NOMO-1 treated with dmso at 0.1 percent for 144 hours (cell line): ENCODE results near the gene PPM1A.
"Not testable (repeated sequence)": the region's sequence is repeated elsewhere in the genome, so short reads cannot be mapped to it uniquely, and the experiment has no call there.

Experiments used
- DNase-seq: peaks from one replicate; lab custom pipeline; 2025; ENCODE audit not compliant: unreplicated experiment; lab: John Stamatoyannopoulos, UW

PPM1A gene

DNA sequence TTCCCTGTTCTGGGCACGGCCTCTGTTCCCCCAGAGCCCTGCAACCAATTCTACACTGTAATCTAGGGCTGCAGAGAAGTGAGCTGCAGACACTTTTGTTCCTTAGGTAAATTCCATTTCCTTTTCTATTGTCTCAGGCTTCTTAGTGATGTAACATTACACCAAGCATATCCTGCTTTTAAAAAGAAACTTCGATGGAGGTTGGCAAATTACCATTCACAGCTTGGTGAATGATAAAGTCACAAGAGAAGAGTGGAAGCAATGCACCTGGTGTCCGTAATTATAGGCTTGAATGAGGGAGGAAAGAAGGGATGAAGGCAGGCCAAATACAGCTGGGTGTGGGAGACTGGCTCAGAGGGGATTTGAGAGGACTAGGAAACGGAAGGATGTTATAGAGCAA lies 68.6 kb downstream of the PPM1A start:
- no peak for DNase-seq

DNA sequence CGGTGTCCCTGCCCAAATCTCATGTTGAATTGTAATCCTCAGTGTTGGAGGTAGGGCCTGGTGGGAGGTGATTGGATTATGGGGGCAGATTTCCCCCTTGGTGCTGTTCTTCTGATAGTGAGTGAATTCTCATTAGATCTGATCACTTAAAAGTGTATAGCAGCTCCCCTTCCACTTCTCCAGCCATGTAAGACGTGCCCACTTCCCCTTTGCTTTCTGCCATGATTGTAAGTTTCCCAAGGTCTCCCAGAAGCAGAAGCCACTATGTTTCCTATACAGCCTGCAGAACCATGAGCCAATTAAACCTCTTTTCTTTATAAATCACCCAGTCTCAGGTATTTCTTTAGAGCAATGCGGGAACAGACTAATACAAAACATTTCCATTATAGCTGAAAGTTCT lies 71.8 kb downstream of the PPM1A start:
- not testable (repeated sequence) for DNase-seq

DNA sequence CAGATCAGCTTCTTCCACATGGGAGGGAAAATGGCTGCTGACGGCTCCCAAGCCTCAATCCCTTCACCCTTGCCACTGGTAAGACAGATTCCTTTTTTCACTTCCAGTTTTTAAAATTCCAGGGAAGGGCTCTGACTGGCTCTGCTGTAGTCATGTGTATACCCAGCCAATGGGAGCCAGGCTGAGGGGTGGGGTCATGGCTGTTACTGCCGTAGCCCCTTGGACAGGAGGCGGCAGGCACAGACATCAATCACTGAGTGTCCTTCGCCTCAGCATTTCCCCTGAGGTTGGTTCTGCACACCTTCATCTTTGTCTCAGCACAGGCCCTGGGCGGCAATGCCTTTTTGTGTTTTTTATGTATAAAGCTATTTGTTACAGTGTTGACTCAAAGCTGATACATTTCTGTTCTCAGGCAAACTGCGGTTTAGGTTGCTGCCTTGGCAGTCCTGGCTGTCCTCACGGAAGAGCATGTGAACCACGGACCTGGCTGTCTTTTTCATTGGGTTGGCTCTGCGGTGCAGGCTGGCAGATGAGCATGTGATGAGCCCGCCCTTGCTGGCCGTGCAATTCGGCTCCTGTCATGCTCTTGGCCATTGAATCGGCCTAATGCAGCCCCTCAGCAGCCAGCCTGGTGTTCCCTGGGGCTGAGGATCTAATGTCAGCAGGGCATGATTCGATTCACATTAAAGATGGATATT lies 74.3 kb downstream of the PPM1A start:
- DNase-seq: no peak

- no peak for DNase-seq
These were observed 75.8 kb downstream of the PPM1A start for GRCh38 chr14:60324837-60325236.

DNA sequence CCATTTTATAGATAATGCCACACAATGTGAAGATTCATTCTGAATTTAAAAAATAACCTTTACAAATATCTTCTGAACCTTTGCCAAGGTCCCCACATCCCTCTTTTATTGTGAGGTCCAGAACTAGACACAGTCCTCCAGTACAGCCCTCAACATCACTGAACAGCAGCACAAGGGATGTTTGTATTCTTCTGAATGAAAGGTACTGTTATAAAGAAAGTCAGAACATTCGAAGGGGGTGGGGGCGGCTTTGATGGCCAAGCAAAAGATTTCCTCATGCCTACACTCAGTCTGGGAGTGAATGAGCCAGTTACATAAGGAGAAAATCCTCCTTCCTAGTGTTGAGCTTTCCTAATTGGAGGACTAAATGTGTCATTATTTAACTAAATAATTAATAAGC lies 77.3 kb downstream of the PPM1A start:
- DNase-seq: no peak

- DNase-seq: no peak
These were observed 78.7 kb downstream of the PPM1A start for GRCh38 chr14:60327447-60328331.

GRCh38 chr14:60328583-60328982 lies 79.6 kb downstream of the PPM1A start:
- no peak for DNase-seq

DNA sequence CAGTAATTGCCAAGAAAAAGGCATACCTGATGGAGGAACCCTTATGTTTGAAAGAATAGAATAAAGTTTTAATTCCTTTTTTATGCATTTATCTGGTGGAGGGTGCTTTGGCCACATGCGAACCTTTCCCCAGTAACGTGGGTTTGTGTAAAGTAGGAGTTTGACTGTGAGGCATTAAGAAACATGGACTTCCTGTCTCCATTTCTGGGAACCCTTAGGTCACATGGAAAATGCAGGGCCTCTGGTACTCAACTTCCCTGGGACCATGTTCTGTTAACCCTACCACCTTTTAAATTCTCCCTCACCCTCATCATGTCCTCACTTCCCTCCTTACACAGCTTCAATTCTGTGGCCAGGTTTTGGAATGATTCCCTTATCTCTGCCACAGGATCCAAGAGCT lies 80.3 kb downstream of the PPM1A start:
- no peak for DNase-seq

DNA sequence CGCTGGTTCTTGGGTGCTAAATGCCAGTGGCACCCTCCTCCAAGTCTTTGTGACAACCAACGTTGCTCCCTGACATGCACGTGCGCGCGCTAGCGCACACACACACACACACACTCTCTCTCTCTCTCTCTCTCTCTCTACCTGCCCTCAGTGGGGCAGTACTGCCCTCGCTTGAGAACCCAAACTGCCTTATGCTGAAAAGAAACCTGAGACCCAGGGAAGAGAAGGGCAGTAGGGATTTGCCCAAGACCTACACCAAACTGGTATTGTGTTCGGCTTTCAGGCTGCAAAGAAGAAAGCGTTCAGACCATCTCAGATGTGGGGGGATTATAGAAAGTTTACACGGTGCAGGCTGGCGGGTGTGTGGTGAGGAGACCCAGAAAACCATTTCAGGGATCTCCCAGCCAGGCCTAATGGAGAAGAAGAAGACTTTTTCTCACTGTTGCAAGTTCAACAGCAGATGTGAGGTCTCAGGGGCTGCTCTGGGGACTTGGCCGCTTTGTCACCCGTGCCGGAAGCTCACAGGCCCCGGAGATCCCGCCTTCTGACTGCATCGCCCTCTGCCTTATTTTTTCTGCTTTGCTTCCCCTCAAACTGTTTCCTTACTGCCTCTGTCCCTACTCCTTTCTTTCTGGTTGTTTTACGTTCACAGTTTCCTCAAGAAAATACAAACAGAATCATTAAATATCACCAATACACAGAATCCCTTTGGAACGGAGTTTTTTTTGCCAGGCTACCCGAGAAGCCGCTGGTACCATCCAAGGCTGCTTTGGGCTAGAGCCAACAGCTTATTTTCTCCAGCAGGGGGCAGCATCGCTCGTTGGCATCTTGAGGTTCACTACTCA lies 82.4 kb downstream of the PPM1A start:
- DNase-seq: peak; percentile 72

GRCh38 chr14:60332046-60332399 lies 83.0 kb downstream of the PPM1A start:
- no peak for DNase-seq

DNA sequence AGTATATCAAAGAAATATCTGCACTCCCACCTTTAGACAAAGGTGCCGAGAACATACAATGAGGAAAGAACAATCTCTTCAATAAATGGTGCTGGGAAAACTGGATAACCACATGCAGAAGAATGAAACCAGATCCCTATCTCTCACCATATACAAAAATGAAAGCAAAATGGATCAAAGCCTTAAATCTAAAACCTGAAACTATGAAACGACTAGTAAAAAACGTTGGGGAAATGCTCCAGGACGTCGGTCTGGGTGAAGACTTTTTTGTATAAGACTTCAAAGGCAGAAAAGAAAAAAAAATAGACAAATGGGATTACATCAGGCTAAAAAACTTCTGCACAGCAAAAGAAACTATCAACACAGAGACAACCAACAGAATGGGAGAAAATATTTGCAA lies 83.8 kb downstream of the PPM1A start:
- no peak for DNase-seq

GRCh38 chr14:60339571-60339970 lies 90.5 kb downstream of the PPM1A start:
- no peak for DNase-seq

GRCh38 chr14:60343571-60344071 lies 94.6 kb downstream of the PPM1A start:
- no peak for DNase-seq

DNA sequence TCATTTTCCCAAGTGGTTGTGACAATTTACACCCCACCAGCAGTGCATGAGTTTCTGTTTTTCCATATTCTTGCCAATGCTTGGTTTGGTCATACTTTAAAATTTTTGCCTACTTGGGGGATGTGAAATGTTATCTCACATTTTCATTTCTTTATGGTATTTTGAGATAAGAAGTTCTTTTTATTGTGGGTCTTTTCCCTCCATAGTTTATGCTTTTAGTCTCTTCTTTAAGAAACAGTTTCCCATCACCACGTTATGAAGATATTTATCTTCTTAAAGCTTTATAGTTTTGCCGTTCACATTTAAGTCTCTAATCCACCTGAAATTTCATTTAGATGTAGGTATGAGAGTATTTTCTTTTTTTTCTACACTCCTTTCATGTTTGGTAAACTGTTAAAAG lies 95.7 kb downstream of the PPM1A start:
- no peak for DNase-seq

DNA sequence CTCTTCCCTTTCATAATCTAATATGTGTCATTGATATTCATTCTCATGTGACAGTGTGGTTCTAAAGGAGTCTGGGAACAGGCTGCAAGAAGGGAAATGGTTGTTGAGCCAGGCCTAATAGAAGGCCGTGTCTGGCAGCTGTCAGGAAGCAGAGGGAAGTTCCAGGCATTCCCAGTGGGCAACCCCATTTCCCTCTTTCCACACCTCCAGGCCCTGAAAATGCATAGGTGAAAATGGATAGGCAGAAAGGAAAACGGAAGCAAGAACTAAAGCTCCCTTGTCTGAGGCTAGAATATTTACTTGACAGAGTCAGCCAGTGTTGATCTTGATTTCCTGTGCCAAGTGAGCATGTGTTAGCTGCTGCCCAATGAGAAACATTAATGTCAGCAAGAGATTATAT lies 97.7 kb downstream of the PPM1A start:
- no peak for DNase-seq

- no peak for DNase-seq
These were observed 99.2 kb downstream of the PPM1A start for GRCh38 chr14:60348211-60348610.
